NCI-H2171 treated with DMSO at 0.1 percent for 48 hours (cell line): Measurements from ENCODE around the gene TGIF2LY.
"Not testable (repeated sequence)": the region's sequence is repeated elsewhere in the genome, so short reads cannot be mapped to it uniquely, and the experiment has no call there.

Experiments used
- DNase-seq: peaks from one replicate; lab custom pipeline; 2025; lab: John Stamatoyannopoulos, UW

Gene TGIF2LY

GRCh38 chrY:3578767-3579166 is at the start of gene TGIF2LY:
Gene TGIF2LY, plus strand, starts transcription at chrY:3579067. Its CDS starts 178 bp downstream, at chrY:3579245.
- DNase-seq = not testable (repeated sequence)
